DND-41 (cell line): ENCODE measurements around the gene MYOM1.

Source experiments
- EZH2 ChIP-seq: IDR thresholded peaks from 3 replicates; pipeline ENCODE4 v1.6.1; 2012; ENCODE audit warnings: borderline replicate concordance, low read depth, mild to moderate bottlenecking, moderate library complexity, low read length, inconsistent platforms; ENCODE audit not compliant: severe bottlenecking
- TF ChIP-seq, protein P1 (sequence below): IDR thresholded peaks from 2 replicates; pipeline ENCODE4 v1.5.1; 2012; ENCODE audit warnings: borderline replicate concordance, low read length, moderate library complexity, mild to moderate bottlenecking; ENCODE audit not compliant: poor library complexity, severe bottlenecking; ENCODE audit errors: extremely low read depth

DNA sequence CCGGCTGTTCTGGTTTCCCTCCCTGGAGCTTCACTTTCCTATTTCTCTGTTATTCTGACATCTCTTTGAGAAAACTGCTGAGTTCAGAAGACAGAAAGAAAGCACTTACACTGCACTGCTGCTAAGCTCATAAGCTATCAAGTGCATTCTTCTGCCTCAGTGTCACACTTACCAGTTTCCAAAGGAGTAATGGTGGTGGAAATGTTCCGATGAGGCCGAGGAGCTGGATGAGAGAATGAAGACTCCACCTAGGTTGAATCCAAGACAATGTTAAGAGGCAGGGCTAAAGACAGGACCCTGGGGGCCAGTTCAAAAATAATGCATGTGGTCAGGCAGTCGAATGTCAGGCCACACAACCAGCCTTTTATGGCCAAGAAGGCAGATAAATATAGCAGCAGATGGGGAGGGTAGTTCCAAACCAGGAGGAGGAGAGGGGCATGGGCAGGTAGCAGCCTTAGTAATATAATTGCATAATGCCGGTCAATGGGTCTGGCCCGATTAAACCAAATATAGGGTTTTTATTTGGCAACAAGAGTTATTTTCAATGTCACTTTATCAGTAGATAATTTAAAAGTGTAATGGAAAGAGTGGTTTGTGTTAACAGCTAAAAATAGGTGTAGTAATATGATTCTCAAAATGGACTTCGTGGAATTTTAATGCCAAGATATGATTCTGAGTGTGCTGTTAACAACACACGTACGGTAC, at the start of gene MYOM1:
- TF ChIP-seq, protein P1, sequence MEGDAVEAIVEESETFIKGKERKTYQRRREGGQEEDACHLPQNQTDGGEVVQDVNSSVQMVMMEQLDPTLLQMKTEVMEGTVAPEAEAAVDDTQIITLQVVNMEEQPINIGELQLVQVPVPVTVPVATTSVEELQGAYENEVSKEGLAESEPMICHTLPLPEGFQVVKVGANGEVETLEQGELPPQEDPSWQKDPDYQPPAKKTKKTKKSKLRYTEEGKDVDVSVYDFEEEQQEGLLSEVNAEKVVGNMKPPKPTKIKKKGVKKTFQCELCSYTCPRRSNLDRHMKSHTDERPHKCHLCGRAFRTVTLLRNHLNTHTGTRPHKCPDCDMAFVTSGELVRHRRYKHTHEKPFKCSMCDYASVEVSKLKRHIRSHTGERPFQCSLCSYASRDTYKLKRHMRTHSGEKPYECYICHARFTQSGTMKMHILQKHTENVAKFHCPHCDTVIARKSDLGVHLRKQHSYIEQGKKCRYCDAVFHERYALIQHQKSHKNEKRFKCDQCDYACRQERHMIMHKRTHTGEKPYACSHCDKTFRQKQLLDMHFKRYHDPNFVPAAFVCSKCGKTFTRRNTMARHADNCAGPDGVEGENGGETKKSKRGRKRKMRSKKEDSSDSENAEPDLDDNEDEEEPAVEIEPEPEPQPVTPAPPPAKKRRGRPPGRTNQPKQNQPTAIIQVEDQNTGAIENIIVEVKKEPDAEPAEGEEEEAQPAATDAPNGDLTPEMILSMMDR: no peak
- TF ChIP-seq EZH2: no peak
